GM12872 (cell line): ENCODE measurements around the gene NLRP8.

Experiments
- TF ChIP-seq, protein P1 (sequence below): IDR thresholded peaks from 3 replicates; pipeline ENCODE4 v1.5.1; 2011; ENCODE audit warnings: low read depth, mild to moderate bottlenecking, low read length, moderate library complexity; ENCODE audit not compliant: insufficient read depth

The NLRP8 gene

GRCh38 chr19:55947532-55947931, at the start of gene NLRP8:
TSS of gene NLRP8 (plus strand) at chr19:55947832.
- TF ChIP-seq, protein P1, sequence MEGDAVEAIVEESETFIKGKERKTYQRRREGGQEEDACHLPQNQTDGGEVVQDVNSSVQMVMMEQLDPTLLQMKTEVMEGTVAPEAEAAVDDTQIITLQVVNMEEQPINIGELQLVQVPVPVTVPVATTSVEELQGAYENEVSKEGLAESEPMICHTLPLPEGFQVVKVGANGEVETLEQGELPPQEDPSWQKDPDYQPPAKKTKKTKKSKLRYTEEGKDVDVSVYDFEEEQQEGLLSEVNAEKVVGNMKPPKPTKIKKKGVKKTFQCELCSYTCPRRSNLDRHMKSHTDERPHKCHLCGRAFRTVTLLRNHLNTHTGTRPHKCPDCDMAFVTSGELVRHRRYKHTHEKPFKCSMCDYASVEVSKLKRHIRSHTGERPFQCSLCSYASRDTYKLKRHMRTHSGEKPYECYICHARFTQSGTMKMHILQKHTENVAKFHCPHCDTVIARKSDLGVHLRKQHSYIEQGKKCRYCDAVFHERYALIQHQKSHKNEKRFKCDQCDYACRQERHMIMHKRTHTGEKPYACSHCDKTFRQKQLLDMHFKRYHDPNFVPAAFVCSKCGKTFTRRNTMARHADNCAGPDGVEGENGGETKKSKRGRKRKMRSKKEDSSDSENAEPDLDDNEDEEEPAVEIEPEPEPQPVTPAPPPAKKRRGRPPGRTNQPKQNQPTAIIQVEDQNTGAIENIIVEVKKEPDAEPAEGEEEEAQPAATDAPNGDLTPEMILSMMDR, result no peak

- TF ChIP-seq, protein P1, result no peak
Observed at GRCh38 chr19:55898911-55899310, 48.7 kb upstream of the NLRP8 start.

- TF ChIP-seq, protein P1, result no peak
Observed at GRCh38 chr19:55901369-55902079, 46.1 kb upstream of the NLRP8 start.

DNA sequence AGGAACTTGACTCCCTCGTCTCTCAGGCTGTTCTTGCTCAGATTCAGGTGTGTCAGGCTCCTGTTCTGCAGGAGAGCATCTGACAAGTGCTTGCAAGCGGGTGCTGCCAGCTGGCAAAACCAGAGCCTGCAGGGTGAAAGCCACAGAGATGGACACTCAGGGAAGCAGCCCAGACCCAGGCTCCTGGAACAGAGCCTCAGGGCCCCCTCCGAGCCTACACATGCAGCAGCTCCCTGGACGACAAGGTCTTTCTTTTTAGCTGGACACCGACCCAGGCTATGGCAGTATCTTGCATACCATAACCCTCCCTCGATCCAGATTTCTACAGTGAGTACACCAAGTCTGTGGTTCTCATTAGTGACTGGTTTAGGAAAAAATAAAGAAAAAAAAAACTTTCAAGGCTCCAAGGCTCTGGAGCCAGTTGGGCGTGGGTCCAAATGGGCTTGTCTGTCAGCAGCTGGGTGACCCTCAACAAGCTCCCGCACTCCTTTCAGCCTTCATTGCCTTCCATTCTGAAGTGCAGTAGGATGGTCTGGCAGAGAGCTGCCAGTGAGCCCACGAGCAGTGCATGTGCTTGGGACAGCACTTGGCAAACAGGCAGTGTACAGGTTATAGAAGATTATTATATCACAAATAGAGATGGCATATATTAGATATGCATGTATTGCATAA, 45.4 kb upstream of the NLRP8 start:
- TF ChIP-seq, protein P1, result no peak

- TF ChIP-seq, protein P1, result no peak
Observed at GRCh38 chr19:55907286-55907685, 40.3 kb upstream of the NLRP8 start.

- TF ChIP-seq, protein P1, result no peak
Observed at GRCh38 chr19:55907746-55908145, 39.9 kb upstream of the NLRP8 start.

GRCh38 chr19:55909801-55910200, 37.8 kb upstream of the NLRP8 start:
- TF ChIP-seq, protein P1, result no peak
